GM12878 (cell line): Measurements from ENCODE around the gene ARHGAP26.

Experiments
- BHLHE40 ChIP-seq, 2 experiments: fragments of 450-650 bp in 1 of 2; IDR thresholded peaks; 2 replicates each; pipeline ENCODE4 v1.6.1; 2011 to 2017; ENCODE audit warnings: low read depth in 2 of 2, borderline replicate concordance in 1 of 2, improper control_type of control experiment in 1 of 2, low read length in 1 of 2, mild to moderate bottlenecking in 1 of 2
- BRCA1 ChIP-seq: IDR thresholded peaks from 2 replicates; pipeline ENCODE4 v1.6.1; 2011; ENCODE audit warnings: low read depth, low read length, improper control_type of control experiment
- DPF2 ChIP-seq: fragments of 450-650 bp; IDR thresholded peaks from 2 replicates; pipeline ENCODE4 v1.6.1; 2017; ENCODE audit warnings: mild to moderate bottlenecking
- HDAC2 ChIP-seq: fragments of 200-600 bp; sonication (generic); IDR thresholded peaks from 2 replicates; pipeline ENCODE4 v1.6.1; 2017
- MTA3 ChIP-seq: IDR thresholded peaks from 2 replicates; pipeline ENCODE4 v1.6.1; 2012; ENCODE audit warnings: low read length, inconsistent platforms, borderline replicate concordance
- NR2C1 ChIP-seq: fragments of 450-650 bp; IDR thresholded peaks from 2 replicates; pipeline ENCODE4 v1.6.1; 2017; ENCODE audit warnings: antibody characterized with exemption, mild to moderate bottlenecking, moderate library complexity
- PML ChIP-seq: IDR thresholded peaks from 2 replicates; pipeline ENCODE4 v1.6.1; 2012; ENCODE audit warnings: low read length, inconsistent platforms
- POLR2A ChIP-seq: IDR thresholded peaks from 2 replicates; pipeline ENCODE4 v1.6.1; 2011; ENCODE audit warnings: low read depth, mild to moderate bottlenecking, low read length
- POLR2AphosphoS5 ChIP-seq: IDR thresholded peaks from 2 replicates; pipeline ENCODE4 v1.6.1; 2011; ENCODE audit warnings: mild to moderate bottlenecking, low read length, inconsistent platforms
- SREBF2 ChIP-seq: IDR thresholded peaks from 2 replicates; pipeline ENCODE4 v1.6.1; 2012; ENCODE audit warnings: mild to moderate bottlenecking, low read length
- TF ChIP-seq, protein P1 (sequence below), 3 experiments: IDR thresholded peaks in 2 of 3; conservative IDR thresholded peaks in 1 of 3; 2 replicates each; pipeline ENCODE4 v1.5.1; 2011; ENCODE audit warnings: low read depth in 3 of 3, low read length in 3 of 3, mild to moderate bottlenecking in 3 of 3, control low read depth in 2 of 3, moderate library complexity in 2 of 3, inconsistent platforms in 1 of 3, mixed read lengths in 1 of 3; ENCODE audit not compliant: control insufficient read depth in 2 of 3, insufficient read depth in 1 of 3; ENCODE audit errors: extremely low read depth in 1 of 3
- TF ChIP-seq, protein P2 (sequence below): fragments of 450-650 bp; conservative IDR thresholded peaks from 2 replicates; pipeline ENCODE4 v1.6.1; 2017; ENCODE audit warnings: mild to moderate bottlenecking, moderate library complexity

DNA sequence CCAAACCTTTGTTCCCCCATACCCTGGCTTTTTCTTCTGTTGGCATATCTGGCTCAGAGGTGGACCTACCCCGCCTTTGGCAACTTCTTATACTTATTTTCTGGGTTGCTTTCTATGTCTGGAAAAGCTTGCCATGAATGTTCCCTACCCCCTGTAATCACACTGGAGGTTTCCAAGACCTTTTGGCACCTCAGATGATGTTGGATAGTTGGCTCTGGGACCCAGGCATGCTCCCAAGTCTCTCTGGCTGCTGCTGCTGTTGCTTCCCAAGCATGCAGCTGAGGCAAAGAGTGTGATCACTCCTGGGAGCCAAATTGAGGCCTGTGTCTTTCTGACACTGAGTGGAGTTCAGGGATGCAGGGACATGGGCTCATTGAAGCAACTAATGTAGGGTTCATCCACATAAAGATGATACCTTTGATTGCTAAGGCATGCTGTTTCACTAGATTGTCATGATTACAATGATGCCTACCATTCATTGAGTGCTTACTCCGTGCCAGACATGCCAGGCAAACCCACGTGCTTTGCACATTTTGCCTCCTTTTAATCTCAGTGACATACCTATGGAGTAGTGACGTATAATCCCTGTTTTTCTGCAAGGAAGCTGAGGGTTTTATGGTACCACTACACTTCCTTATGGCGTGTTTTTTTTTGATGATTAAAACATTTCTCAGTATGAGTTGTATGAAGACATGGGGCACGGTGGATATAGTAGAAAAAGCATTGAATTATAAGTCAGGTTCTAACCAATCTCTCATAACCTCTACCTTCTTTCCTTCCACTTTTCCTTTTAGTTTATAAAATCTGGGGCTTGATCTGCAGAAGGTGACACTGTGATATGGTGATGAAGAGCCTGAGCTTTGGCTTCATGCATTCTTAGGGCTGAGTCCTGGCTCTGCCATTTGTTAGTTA, 73.1 kb downstream of the ARHGAP26 start:
- no peak for TF ChIP-seq PML
- TF ChIP-seq SREBF2: no peak
- TF ChIP-seq, protein P1, sequence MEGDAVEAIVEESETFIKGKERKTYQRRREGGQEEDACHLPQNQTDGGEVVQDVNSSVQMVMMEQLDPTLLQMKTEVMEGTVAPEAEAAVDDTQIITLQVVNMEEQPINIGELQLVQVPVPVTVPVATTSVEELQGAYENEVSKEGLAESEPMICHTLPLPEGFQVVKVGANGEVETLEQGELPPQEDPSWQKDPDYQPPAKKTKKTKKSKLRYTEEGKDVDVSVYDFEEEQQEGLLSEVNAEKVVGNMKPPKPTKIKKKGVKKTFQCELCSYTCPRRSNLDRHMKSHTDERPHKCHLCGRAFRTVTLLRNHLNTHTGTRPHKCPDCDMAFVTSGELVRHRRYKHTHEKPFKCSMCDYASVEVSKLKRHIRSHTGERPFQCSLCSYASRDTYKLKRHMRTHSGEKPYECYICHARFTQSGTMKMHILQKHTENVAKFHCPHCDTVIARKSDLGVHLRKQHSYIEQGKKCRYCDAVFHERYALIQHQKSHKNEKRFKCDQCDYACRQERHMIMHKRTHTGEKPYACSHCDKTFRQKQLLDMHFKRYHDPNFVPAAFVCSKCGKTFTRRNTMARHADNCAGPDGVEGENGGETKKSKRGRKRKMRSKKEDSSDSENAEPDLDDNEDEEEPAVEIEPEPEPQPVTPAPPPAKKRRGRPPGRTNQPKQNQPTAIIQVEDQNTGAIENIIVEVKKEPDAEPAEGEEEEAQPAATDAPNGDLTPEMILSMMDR (IDR thresholded peaks at IDR 0.05 in 2 of 3, conservative IDR thresholded peaks at IDR 0.05 in 1 of 3; ENCODE audit: control insufficient read depth in 2 of 3, extremely low read depth in 1 of 3, insufficient read depth in 1 of 3, low read depth in 3 of 3, low read length in 3 of 3): no peak
- TF ChIP-seq, protein P2, sequence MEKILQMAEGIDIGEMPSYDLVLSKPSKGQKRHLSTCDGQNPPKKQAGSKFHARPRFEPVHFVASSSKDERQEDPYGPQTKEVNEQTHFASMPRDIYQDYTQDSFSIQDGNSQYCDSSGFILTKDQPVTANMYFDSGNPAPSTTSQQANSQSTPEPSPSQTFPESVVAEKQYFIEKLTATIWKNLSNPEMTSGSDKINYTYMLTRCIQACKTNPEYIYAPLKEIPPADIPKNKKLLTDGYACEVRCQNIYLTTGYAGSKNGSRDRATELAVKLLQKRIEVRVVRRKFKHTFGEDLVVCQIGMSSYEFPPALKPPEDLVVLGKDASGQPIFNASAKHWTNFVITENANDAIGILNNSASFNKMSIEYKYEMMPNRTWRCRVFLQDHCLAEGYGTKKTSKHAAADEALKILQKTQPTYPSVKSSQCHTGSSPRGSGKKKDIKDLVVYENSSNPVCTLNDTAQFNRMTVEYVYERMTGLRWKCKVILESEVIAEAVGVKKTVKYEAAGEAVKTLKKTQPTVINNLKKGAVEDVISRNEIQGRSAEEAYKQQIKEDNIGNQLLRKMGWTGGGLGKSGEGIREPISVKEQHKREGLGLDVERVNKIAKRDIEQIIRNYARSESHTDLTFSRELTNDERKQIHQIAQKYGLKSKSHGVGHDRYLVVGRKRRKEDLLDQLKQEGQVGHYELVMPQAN: no peak
- no peak for TF ChIP-seq POLR2AphosphoS5
- no peak for TF ChIP-seq BRCA1
- no peak for TF ChIP-seq BHLHE40 (IDR thresholded peaks at IDR 0.05; ENCODE audit: borderline replicate concordance in 1 of 2, low read depth in 2 of 2, low read length in 1 of 2)
- TF ChIP-seq DPF2: no peak
- no peak for TF ChIP-seq NR2C1
- TF ChIP-seq HDAC2: no peak
- TF ChIP-seq MTA3: no peak
- TF ChIP-seq POLR2A: no peak
